AG04450 (cell line): ENCODE measurements around the gene KRTAP1-4. TPM values are rescaled to one million over a fixed set of nuclear protein-coding genes. Genes with fewer than 3 reads are reported as not detected.

Experiments used
- CTCF ChIA-PET: fragments of 300-600, 350-600 bp; formaldehyde crosslinking; extraction: SDS; loops from one replicate; lab custom pipeline; 2022; ENCODE audit warnings: antibody characterized with exemption, inconsistent platforms; lab: Charles Lee
- POLR2A ChIA-PET: fragments of 350-600 bp; formaldehyde crosslinking; extraction: SDS; loops from one replicate; lab custom pipeline; 2021; ENCODE audit warnings: antibody characterized with exemption, inconsistent platforms; lab: Yijun Ruan, JAX
- DNase-seq: peaks from one replicate; pipeline ENCODE4 v3.0.0-alpha.2; 2011; ENCODE audit warnings: low read depth, low spot score
- H3K27ac ChIP-seq: one replicate; pipeline ENCODE4 v1.5.1; 2012; ENCODE audit warnings: low read depth, low read length, control low read depth
- H3K27me3 ChIP-seq: one replicate; pipeline ENCODE4 v1.6.0; 2012; ENCODE audit warnings: low read length; ENCODE audit not compliant: control insufficient read depth, insufficient read depth
- H3K4me3 ChIP-seq: 2 replicates; pipeline ENCODE4 v1.5.1; 2011; ENCODE audit warnings: mild to moderate bottlenecking, low read depth, low read length, control low read depth
- H3K9me3 ChIP-seq: 2 replicates; pipeline ENCODE4 v1.5.1; 2012; ENCODE audit warnings: low read length; ENCODE audit not compliant: control insufficient read depth, insufficient read depth
- polyA plus RNA-seq: library from polyadenylated mRNA; depleted of rRNA; stranded (reverse); fragments of >200 nt; gene quantifications from 2 replicates; pipeline ENCODE4 v1.2.3, GENCODE V29; 2011; rRNA removed
- small RNA-seq: library from RNA; depleted of rRNA; stranded (forward); fragments of <200 nt; gene quantifications from one replicate; pipeline ENCODE3, GENCODE V24; 2012; ENCODE audit warnings: low read depth; ENCODE audit not compliant: insufficient read length
- TF ChIP-seq, protein P1 (sequence below): IDR thresholded peaks from 2 replicates; pipeline ENCODE4 v1.5.1; 2011; ENCODE audit warnings: low read depth, low read length, control low read depth, inconsistent platforms

Gene KRTAP1-4
- polyA plus RNA-seq, 1 experiment, result not detected

DNA sequence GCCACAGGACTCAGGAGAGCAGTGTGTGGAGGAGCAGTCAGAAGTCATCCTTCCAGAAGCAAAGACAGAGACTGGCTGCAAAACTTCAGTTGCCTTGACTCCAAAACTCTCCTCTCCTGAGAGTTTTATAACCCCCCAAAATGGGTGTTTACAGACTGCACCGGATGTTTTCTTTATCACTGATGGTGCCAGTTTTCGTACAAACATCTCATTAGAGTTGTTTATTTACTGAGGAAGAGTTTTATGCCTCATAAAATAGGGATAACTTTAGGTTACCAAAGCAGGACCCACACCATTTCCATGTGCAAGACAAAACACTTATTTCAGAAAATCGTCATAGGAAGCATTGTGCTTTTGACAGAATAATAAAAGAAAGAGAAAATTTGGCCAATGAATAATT is 45.8 kb downstream of the KRTAP1-4 start, which contains the start of gene KRT40:
Gene KRT40 (minus strand): TSS at position 101 of the 400 bp plus-strand sequence. CDS start 53 bp downstream, at position 48.
- CTCF ChIA-PET, result no interaction called here
- Histone ChIP-seq H3K9me3 (no peaks in the 10 kb centered on the region), H3K4me3 (no peak within 1 kb of the TSS), H3K27me3 (no peaks in the 10 kb centered on the region), H3K27ac (no peak within 1 kb of the TSS)
- TF ChIP-seq, protein P1, sequence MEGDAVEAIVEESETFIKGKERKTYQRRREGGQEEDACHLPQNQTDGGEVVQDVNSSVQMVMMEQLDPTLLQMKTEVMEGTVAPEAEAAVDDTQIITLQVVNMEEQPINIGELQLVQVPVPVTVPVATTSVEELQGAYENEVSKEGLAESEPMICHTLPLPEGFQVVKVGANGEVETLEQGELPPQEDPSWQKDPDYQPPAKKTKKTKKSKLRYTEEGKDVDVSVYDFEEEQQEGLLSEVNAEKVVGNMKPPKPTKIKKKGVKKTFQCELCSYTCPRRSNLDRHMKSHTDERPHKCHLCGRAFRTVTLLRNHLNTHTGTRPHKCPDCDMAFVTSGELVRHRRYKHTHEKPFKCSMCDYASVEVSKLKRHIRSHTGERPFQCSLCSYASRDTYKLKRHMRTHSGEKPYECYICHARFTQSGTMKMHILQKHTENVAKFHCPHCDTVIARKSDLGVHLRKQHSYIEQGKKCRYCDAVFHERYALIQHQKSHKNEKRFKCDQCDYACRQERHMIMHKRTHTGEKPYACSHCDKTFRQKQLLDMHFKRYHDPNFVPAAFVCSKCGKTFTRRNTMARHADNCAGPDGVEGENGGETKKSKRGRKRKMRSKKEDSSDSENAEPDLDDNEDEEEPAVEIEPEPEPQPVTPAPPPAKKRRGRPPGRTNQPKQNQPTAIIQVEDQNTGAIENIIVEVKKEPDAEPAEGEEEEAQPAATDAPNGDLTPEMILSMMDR, result no peak
- no peak for DNase-seq
- POLR2A ChIA-PET, result no interaction called here

- H3K4me3 ChIP-seq, result no peak overlapping the region
- TF ChIP-seq, protein P1, result no peak
- ChIA-PET CTCF (interaction anchor here (0.7 to 1.1 kb wide), 2 partner anchors 27 to 341 kb away, joined by 3 read pairs; no protein-coding TSS in a partner anchor), POLR2A (no interaction called here)
- H3K27me3 ChIP-seq, result no peaks in the 10 kb centered on the region
- H3K27ac ChIP-seq, result no peak overlapping the region
- H3K9me3 ChIP-seq, result no peaks in the 10 kb centered on the region
- DNase-seq, result no peak
Observed at GRCh38 chr17:40981115-40981514, 48.9 kb downstream of the KRTAP1-4 start.

DNA sequence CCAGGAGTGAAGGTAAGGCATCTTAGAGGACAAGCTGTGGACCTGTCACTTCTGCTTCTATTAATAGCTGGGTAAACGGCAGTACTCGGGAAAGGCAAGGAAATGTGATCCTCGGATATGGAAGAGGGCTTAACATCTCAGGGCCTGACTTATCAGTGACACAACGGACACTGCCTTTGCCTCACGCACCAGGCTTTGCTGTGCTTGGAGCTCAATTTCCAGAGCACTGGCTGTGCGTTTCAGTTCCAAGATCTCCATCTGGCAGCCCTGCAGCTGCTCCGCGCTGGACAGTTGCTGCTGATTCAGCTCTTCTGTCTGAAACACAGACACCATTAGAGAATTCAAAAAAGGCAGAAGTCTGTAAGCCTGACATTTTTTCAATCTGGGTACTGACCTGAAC is 49.4 kb downstream of the KRTAP1-4 start:
- Histone ChIP-seq H3K9me3 (no peaks in the 10 kb centered on the region), H3K4me3 (no peak overlapping the region), H3K27ac (no peak overlapping the region), H3K27me3 (no peaks in the 10 kb centered on the region)
- no peak for DNase-seq
- TF ChIP-seq, protein P1, result no peak
- CTCF ChIA-PET, result interaction anchor here (0.7 to 1.1 kb wide), 2 partner anchors 28 to 342 kb away, joined by 3 read pairs; no protein-coding TSS in a partner anchor
- POLR2A ChIA-PET, result no interaction called here

GRCh38 chr17:40980117-40980516 is 49.9 kb downstream of the KRTAP1-4 start:
- CTCF ChIA-PET, result interaction anchor here (1.1 kb wide), 1 partner anchor 342 kb away, joined by 3 read pairs; no protein-coding TSS in a partner anchor
- no peaks in the 10 kb centered on the region for H3K27me3 ChIP-seq
- no peak overlapping the region for H3K4me3 ChIP-seq
- TF ChIP-seq, protein P1, result no peak
- H3K9me3 ChIP-seq, result no peaks in the 10 kb centered on the region
- DNase-seq, result no peak
- no peak overlapping the region for H3K27ac ChIP-seq
- POLR2A ChIA-PET, result no interaction called here

Small RNA genes lying within 50 kb of the gene (small RNA-seq; reads per million reads assigned to genes)
- gene KRTAP3-4P, result not detected

Other genes with a start within 250 kb of the KRTAP1-4 start
- gene KRT27, start 247.6 kb downstream of the KRTAP1-4 start, polyA plus RNA-seq, result not detected in 2 replicates
- not detected in 2 replicates for gene KRT28, start 230.2 kb downstream of the KRTAP1-4 start, polyA plus RNA-seq
- gene KRT10, start 207.6 kb downstream of the KRTAP1-4 start, polyA plus RNA-seq, result 35.4 and 35.8 TPM in 2 replicates
- gene KRT12, start 163.0 kb downstream of the KRTAP1-4 start, polyA plus RNA-seq, result not detected in 2 replicates
- gene KRT20, start 145.0 kb downstream of the KRTAP1-4 start, polyA plus RNA-seq, result not detected in 2 replicates
- gene KRT23, start 92.5 kb downstream of the KRTAP1-4 start, polyA plus RNA-seq, result 0.06 TPM in 1 of 2 replicates, not detected in the other
- gene KRT39, start 63.2 kb downstream of the KRTAP1-4 start, polyA plus RNA-seq, result 0.11 TPM in 1 of 2 replicates, not detected in the other
- gene KRT40, start 45.9 kb downstream of the KRTAP1-4 start, polyA plus RNA-seq, result not detected in 2 replicates
- not detected in 2 replicates for gene KRTAP3-3, start 36.0 kb downstream of the KRTAP1-4 start, polyA plus RNA-seq
- gene KRTAP3-2, start 30.3 kb downstream of the KRTAP1-4 start, polyA plus RNA-seq, result not detected in 2 replicates
- gene KRTAP3-1, start 21.1 kb downstream of the KRTAP1-4 start, polyA plus RNA-seq, result not detected in 2 replicates
- 16.9 and 20.2 TPM in 2 replicates for gene KRTAP1-5, start 3.0 kb downstream of the KRTAP1-4 start, polyA plus RNA-seq
- gene KRTAP1-3, start 4.7 kb upstream of the KRTAP1-4 start, polyA plus RNA-seq, result not detected in 2 replicates
- 0.19 and 0.27 TPM in 2 replicates for gene KRTAP1-1, start 11.3 kb upstream of the KRTAP1-4 start, polyA plus RNA-seq
- gene KRTAP2-1, start 17.1 kb upstream of the KRTAP1-4 start, polyA plus RNA-seq, result not detected in 2 replicates
- not detected in 2 replicates for gene KRTAP2-2, start 25.0 kb upstream of the KRTAP1-4 start, polyA plus RNA-seq
- gene KRTAP2-3, start 29.9 kb upstream of the KRTAP1-4 start, polyA plus RNA-seq, result 1.3 and 2.5 TPM in 2 replicates
- not detected in 2 replicates for gene KRTAP2-4, start 35.7 kb upstream of the KRTAP1-4 start, polyA plus RNA-seq
- not detected in 2 replicates for gene KRTAP4-7, start 54.0 kb upstream of the KRTAP1-4 start, polyA plus RNA-seq
- gene KRTAP4-8, start 67.9 kb upstream of the KRTAP1-4 start, polyA plus RNA-seq, result not detected in 2 replicates
- gene KRTAP4-16, start 72.0 kb upstream of the KRTAP1-4 start, polyA plus RNA-seq, result not detected in 2 replicates
- gene KRTAP4-9, start 75.2 kb upstream of the KRTAP1-4 start, polyA plus RNA-seq, result not detected in 2 replicates
- gene KRTAP4-11, start 88.2 kb upstream of the KRTAP1-4 start, polyA plus RNA-seq, result not detected in 2 replicates
- gene KRTAP4-12, start 94.0 kb upstream of the KRTAP1-4 start, polyA plus RNA-seq, result not detected in 2 replicates
- gene KRTAP4-6, start 110.3 kb upstream of the KRTAP1-4 start, polyA plus RNA-seq, result not detected in 2 replicates
- not detected in 2 replicates for gene KRTAP4-5, start 119.6 kb upstream of the KRTAP1-4 start, polyA plus RNA-seq
- gene KRTAP4-4, start 130.6 kb upstream of the KRTAP1-4 start, polyA plus RNA-seq, result not detected in 2 replicates
- gene KRTAP4-3, start 138.0 kb upstream of the KRTAP1-4 start, polyA plus RNA-seq, result not detected in 2 replicates
- gene KRTAP4-2, start 148.0 kb upstream of the KRTAP1-4 start, polyA plus RNA-seq, result not detected in 2 replicates
- not detected in 2 replicates for gene KRTAP4-1, start 154.7 kb upstream of the KRTAP1-4 start, polyA plus RNA-seq
- not detected in 2 replicates for gene KRTAP9-1, start 159.7 kb upstream of the KRTAP1-4 start, polyA plus RNA-seq
- gene KRTAP9-2, start 196.5 kb upstream of the KRTAP1-4 start, polyA plus RNA-seq, result not detected in 2 replicates
- not detected in 2 replicates for gene KRTAP9-3, start 202.3 kb upstream of the KRTAP1-4 start, polyA plus RNA-seq
- gene KRTAP9-8, start 207.8 kb upstream of the KRTAP1-4 start, polyA plus RNA-seq, result not detected in 2 replicates
- gene KRTAP9-4, start 219.5 kb upstream of the KRTAP1-4 start, polyA plus RNA-seq, result not detected in 2 replicates
- gene KRTAP9-9, start 225.2 kb upstream of the KRTAP1-4 start, polyA plus RNA-seq, result not detected in 2 replicates
- not detected in 2 replicates for gene KRTAP9-6, start 235.2 kb upstream of the KRTAP1-4 start, polyA plus RNA-seq
- not detected in 2 replicates for gene KRTAP9-7, start 245.5 kb upstream of the KRTAP1-4 start, polyA plus RNA-seq